ENCODE measurements around the gene EBF4. TPM values are rescaled to one million over a fixed set of nuclear protein-coding genes. Genes with fewer than 3 reads are reported as not detected.

Gene EBF4
- total and polyA plus RNA-seq, 2 donors (not counting 1 experiment from before 2014, with no cell fraction given): 0.81 to 5.0 TPM

- CTCF ChIA-PET: no interaction called here
These were observed 9.1 kb downstream of the EBF4 start for GRCh38 chr20:2701671-2702081.

More at GRCh38 chr20:2701671-2702081, 9.1 kb downstream of the EBF4 start:
- Histone ChIP-seq H4K20me1 (ENCODE audit: control insufficient read depth, insufficient read depth, low read length, poor library complexity, severe bottlenecking) (no peaks in the 10 kb centered on the region), H3K9ac (ENCODE audit: low read length) (no peak overlapping the region), H3K79me2 (ENCODE audit: control insufficient read depth, insufficient read depth, low read length) (no peaks in the 10 kb centered on the region), H3K36me3 (replicated peaks in 1 of 2; ENCODE audit: control extremely low read depth in 1 of 2, control insufficient read depth in 1 of 2, extremely low read depth in 1 of 2, insufficient read depth in 2 of 2, low read length in 1 of 2) (no peaks in the 10 kb centered on the region), H2AFZ (ENCODE audit: insufficient read depth, low read depth, low read length, poor library complexity, severe bottlenecking) (no peak overlapping the region), H3K27ac (ENCODE audit: low read length in 2 of 2) (no peak overlapping the region), H3K4me2 (replicated peaks; ENCODE audit: low read depth, low read length, poor library complexity, severe bottlenecking) (no peak overlapping the region), H3K4me3 (ENCODE audit: control extremely low read depth in 1 of 5, extremely low read depth in 1 of 5, insufficient read depth in 1 of 5, low read depth in 2 of 5, low read length in 4 of 5) (no peak overlapping the region), H3K27me3 (replicated peaks in 1 of 4; ENCODE audit: control extremely low read depth in 1 of 4, control insufficient read depth in 3 of 4, insufficient read depth in 4 of 4, low read length in 3 of 4) (peaks cover 0 to 28% (median 4%) of the 10 kb centered on the region in 4 experiments), H3K9me3 (ENCODE audit: control extremely low read depth in 1 of 3, control insufficient read depth in 2 of 3, insufficient read depth in 1 of 3, low read length in 2 of 3) (no peaks in the 10 kb centered on the region), H3K4me1 (ENCODE audit: control insufficient read depth in 2 of 2, insufficient read depth in 2 of 2, low read length in 2 of 2) (no peaks in the 10 kb centered on the region)
- intact Hi-C loops (cut with micrococcal nuclease): no loop called here
- H3K9me3 Mint-ChIP-seq (ENCODE audit: insufficient read depth): no peaks in the 10 kb centered on the region
- no peak overlapping the region for H3K4me3 Mint-ChIP-seq
- DNase-seq: no peak
- POLR2A ChIA-PET: no interaction called here
- no peak for TF ChIP-seq EZH2 (IDR thresholded peaks at IDR 0.05; ENCODE audit: borderline replicate concordance, insufficient read depth, low read depth, low read length, poor library complexity, severe bottlenecking)
- no peak for TF ChIP-seq CTCF (IDR thresholded peaks at IDR 0.05)
- ATAC-seq (ENCODE audit: low read depth): no peak
- H3K4me1 Mint-ChIP-seq: no peaks in the 10 kb centered on the region
- peaks cover 48% of the 10 kb centered on the region for H3K27me3 Mint-ChIP-seq
- no peak overlapping the region for H3K27ac Mint-ChIP-seq
- WGBS (ENCODE audit: insufficient coverage): 98% methylated on average over 5 of the region's 5 CpGs
